NCI-H774 (cell line): Measurements from ENCODE around the gene SLC8B1.

Experiments used
- DNase-seq: peaks from one replicate; lab custom pipeline; 2025; lab: John Stamatoyannopoulos, UW

SLC8B1 gene

GRCh38 chr12:113322343-113322742 lies 12.6 kb downstream of the SLC8B1 start:
- no peak for DNase-seq

GRCh38 chr12:113320401-113320800 lies 14.5 kb downstream of the SLC8B1 start:
- DNase-seq = no peak

- DNase-seq = no peak
Observed at GRCh38 chr12:113318900-113319628, 15.8 kb downstream of the SLC8B1 start.

- no peak for DNase-seq
Observed at GRCh38 chr12:113318046-113318656, 16.8 kb downstream of the SLC8B1 start.

- DNase-seq = no peak
Observed at GRCh38 chr12:113317122-113317521, 17.8 kb downstream of the SLC8B1 start.

GRCh38 chr12:113316155-113316554 lies 18.8 kb downstream of the SLC8B1 start:
- no peak for DNase-seq

GRCh38 chr12:113315358-113315757 lies 19.6 kb downstream of the SLC8B1 start:
- no peak for DNase-seq

GRCh38 chr12:113314121-113314529 lies 20.8 kb downstream of the SLC8B1 start:
- DNase-seq = no peak

GRCh38 chr12:113310489-113310888 lies 24.4 kb downstream of the SLC8B1 start:
- DNase-seq = no peak

GRCh38 chr12:113306382-113306781 lies 28.5 kb downstream of the SLC8B1 start:
- DNase-seq = no peak

- DNase-seq = no peak
Observed at GRCh38 chr12:113305281-113305856, 29.5 kb downstream of the SLC8B1 start.

- DNase-seq = no peak
Observed at GRCh38 chr12:113302886-113303640, 31.8 kb downstream of the SLC8B1 start.

- no peak for DNase-seq
Observed at GRCh38 chr12:113302466-113302865, 32.4 kb downstream of the SLC8B1 start.

GRCh38 chr12:113301811-113302210 lies 33.1 kb downstream of the SLC8B1 start:
- no peak for DNase-seq

- DNase-seq = no peak
Observed at GRCh38 chr12:113299619-113300237, 35.2 kb downstream of the SLC8B1 start.

- DNase-seq = no peak
Observed at GRCh38 chr12:113298861-113299545, 35.9 kb downstream of the SLC8B1 start.

- DNase-seq = no peak
Observed at GRCh38 chr12:113298472-113298817, 36.5 kb downstream of the SLC8B1 start.

- DNase-seq = no peak
Observed at GRCh38 chr12:113297621-113298471, 37.1 kb downstream of the SLC8B1 start.

- DNase-seq = no peak
Observed at GRCh38 chr12:113297214-113297587, 37.7 kb downstream of the SLC8B1 start.

GRCh38 chr12:113296557-113297213 lies 38.2 kb downstream of the SLC8B1 start:
- DNase-seq = no peak
